ENCODE measurements around the gene PCDHGB4. TPM values are rescaled to one million over a fixed set of nuclear protein-coding genes. Genes with fewer than 3 reads are reported as not detected.
"Not testable (repeated sequence)": the region's sequence is repeated elsewhere in the genome, so short reads cannot be mapped to it uniquely, and the experiment has no call there.

PCDHGB4 gene
- total RNA-seq, 1 donor from 2014 or later, result 3.6 TPM

- Histone ChIP-seq H3K27ac (no peak overlapping the region), H3K4me3 (no peak overlapping the region), H3K4me1 (no peaks in the 10 kb centered on the region), H3K27me3 (no peaks in the 10 kb centered on the region), H3K36me3 (peaks cover 0 to 9% of the 10 kb centered on the region in 2 donors), H3K9me3 (peaks cover 78 to 97% of the 10 kb centered on the region in 2 donors)
- TF ChIP-seq CTCF (IDR thresholded peaks at IDR 0.05), result no peak
- intact Hi-C loops (cut with DNase I), result no loop called here
- no peak for DNase-seq (ENCODE audit: low spot score in 2 of 2)
Measured at GRCh38 chr5:141393267-141393666, 5.8 kb downstream of the PCDHGB4 start.

GRCh38 chr5:141394401-141395187 is 7.1 kb downstream of the PCDHGB4 start:
- H3K9me3 ChIP-seq, result peaks cover 77 to 97% of the 10 kb centered on the region in 2 donors
- H3K4me1 ChIP-seq; H3K27me3 ChIP-seq; H3K36me3 ChIP-seq; H3K27ac ChIP-seq; DNase-seq (ENCODE audit: low spot score in 2 of 2); intact Hi-C loops (cut with DNase I); H3K4me3 ChIP-seq: not testable (repeated sequence)

GRCh38 chr5:141397756-141398551 is 10.5 kb downstream of the PCDHGB4 start, which contains the start of gene PCDHGB5:
TSS of gene PCDHGB5 (plus strand) at chr5:141397947. CDS start at chr5:141398128, 181 bp downstream.
- H3K27me3 ChIP-seq; H3K4me1 ChIP-seq; intact Hi-C loops (cut with DNase I); DNase-seq (ENCODE audit: low spot score in 2 of 2); H3K36me3 ChIP-seq: not testable (repeated sequence)
- Histone ChIP-seq H3K27ac (peak within 1 kb of the TSS in 1 of 2 donors; percentile 18), H3K9me3 (peaks cover 79 to 97% of the 10 kb centered on the region in 2 donors), H3K4me3 (peak within 1 kb of the TSS; percentile 33 to 38)
- peak; percentile 21 to 39 (median 29) for TF ChIP-seq CTCF (IDR thresholded peaks at IDR 0.05)

GRCh38 chr5:141398608-141399007 is 11.1 kb downstream of the PCDHGB4 start:
- intact Hi-C loops (cut with DNase I), result no loop called here
- no peak overlapping the region for H3K27ac ChIP-seq
- no peaks in the 10 kb centered on the region for H3K27me3 ChIP-seq
- peaks cover 79 to 97% of the 10 kb centered on the region in 2 donors for H3K9me3 ChIP-seq
- peaks cover 0 to 5% of the 10 kb centered on the region in 2 donors for H3K36me3 ChIP-seq
- H3K4me1 ChIP-seq, result no peaks in the 10 kb centered on the region
- no peak for DNase-seq (ENCODE audit: low spot score in 2 of 2)
- no peak for TF ChIP-seq CTCF (IDR thresholded peaks at IDR 0.05)
- peak overlapping the region in 1 of 2 donors; percentile 2 for H3K4me3 ChIP-seq

- Histone ChIP-seq H3K4me1 (no peaks in the 10 kb centered on the region), H3K4me3 (peak overlapping the region in 1 of 2 donors; percentile 20), H3K27ac (no peak overlapping the region), H3K36me3 (peaks cover 0 to 5% of the 10 kb centered on the region in 2 donors), H3K27me3 (no peaks in the 10 kb centered on the region), H3K9me3 (peaks cover 79 to 97% of the 10 kb centered on the region in 2 donors)
- intact Hi-C loops (cut with DNase I), result loop anchor here (5.0 to 10.0 kb wide), 2 partner anchors 125 to 163 kb away; no protein-coding TSS in a partner anchor
- no peak for DNase-seq (ENCODE audit: low spot score in 2 of 2)
- TF ChIP-seq CTCF (IDR thresholded peaks at IDR 0.05), result no peak
Measured at GRCh38 chr5:141399555-141400258, 12.2 kb downstream of the PCDHGB4 start.
